Dermis blood vessel endothelial cell (primary cell): ENCODE data around the gene AFF1. TPM values are rescaled to one million over a fixed set of nuclear protein-coding genes. Genes with fewer than 3 reads are reported as not detected.
"Not testable (repeated sequence)": the region's sequence is repeated elsewhere in the genome, so short reads cannot be mapped to it uniquely, and the experiment has no call there.

Source experiments
- DNase-seq: peaks from one replicate; pipeline ENCODE4 v3.0.0; 2010
- total RNA-seq: library from RNA; depleted of rRNA; stranded (reverse); fragments of >200 nt; gene quantifications from 2 replicates; pipeline ENCODE4 v1.2.3, GENCODE V29; 2014

AFF1 gene
- total RNA-seq, 1 donor from 2014 or later = 31.0 TPM

- no peak for DNase-seq
Measured at GRCh38 chr4:87012265-87012953, 77.6 kb downstream of the AFF1 start.

GRCh38 chr4:87012954-87013308 lies 78.1 kb downstream of the AFF1 start:
- not testable (repeated sequence) for DNase-seq

- peak; percentile 64 for DNase-seq
Measured at GRCh38 chr4:87014284-87014782, 79.5 kb downstream of the AFF1 start.

- no peak for DNase-seq
Measured at GRCh38 chr4:87015416-87015815, 80.6 kb downstream of the AFF1 start.

- no peak for DNase-seq
Measured at GRCh38 chr4:87017580-87018342, 83.0 kb downstream of the AFF1 start.

- DNase-seq = no peak
Measured at GRCh38 chr4:87018753-87019152, 83.9 kb downstream of the AFF1 start.

- no peak for DNase-seq
Measured at GRCh38 chr4:87019246-87019791, 84.5 kb downstream of the AFF1 start.

- DNase-seq = no peak
Measured at GRCh38 chr4:87019898-87020297, 85.1 kb downstream of the AFF1 start.

- DNase-seq = no peak
Measured at GRCh38 chr4:87024201-87024600, 89.4 kb downstream of the AFF1 start.

- DNase-seq = peak; percentile 39
Measured at GRCh38 chr4:87025023-87025613, 90.3 kb downstream of the AFF1 start.

GRCh38 chr4:87025614-87026041 lies 90.8 kb downstream of the AFF1 start:
- DNase-seq = no peak

- DNase-seq = no peak
Measured at GRCh38 chr4:87026800-87027495, 92.1 kb downstream of the AFF1 start.

- DNase-seq = no peak
Measured at GRCh38 chr4:87029356-87029755, 94.5 kb downstream of the AFF1 start.

- DNase-seq = no peak
Measured at GRCh38 chr4:87030124-87030523, 95.3 kb downstream of the AFF1 start.

- DNase-seq = no peak
Measured at GRCh38 chr4:87030755-87031441, 96.1 kb downstream of the AFF1 start.

- DNase-seq = peak; percentile 33
Measured at GRCh38 chr4:87031920-87032319, 97.1 kb downstream of the AFF1 start.

GRCh38 chr4:87032884-87033533 lies 98.2 kb downstream of the AFF1 start:
- peak; percentile 89 for DNase-seq

GRCh38 chr4:87033902-87034301 lies 99.1 kb downstream of the AFF1 start:
- DNase-seq = peak; percentile 46

- no peak for DNase-seq
Measured at GRCh38 chr4:87034527-87034926, 99.7 kb downstream of the AFF1 start.

GRCh38 chr4:87035881-87036509 lies 101.2 kb downstream of the AFF1 start:
- no peak for DNase-seq

- DNase-seq = no peak
Measured at GRCh38 chr4:87036713-87037112, 101.9 kb downstream of the AFF1 start.
